Measurements from ENCODE around the gene CCDC152. TPM values are rescaled to one million over a fixed set of nuclear protein-coding genes. Genes with fewer than 3 reads are reported as not detected.

Gene CCDC152
- total and polyA plus RNA-seq, 2 of the 13 experiments (the other 11 are each of a cell fraction or from before 2014, with no cell fraction given): 0.20 to 0.36 TPM

- TF ChIP-seq CREB1 (IDR thresholded peaks at IDR 0.05) (no peak), CREB1 (CRISPR knock-in tag; IDR thresholded peaks at IDR 0.05) (peak; percentile 65), HMG20A (CRISPR knock-in tag; IDR thresholded peaks at IDR 0.05; ENCODE audit: borderline replicate concordance) (peak; percentile 85; the same call in 1 of the 2 replicates), SALL1 (CRISPR knock-in tag; IDR thresholded peaks at IDR 0.05) (peak; percentile 90), FOXK1 (CRISPR knock-in tag; IDR thresholded peaks at IDR 0.05; ENCODE audit: borderline replicate concordance, low read depth) (peak; percentile 34; the same call in 1 of the 2 replicates), ZNF652 (CRISPR knock-in tag; IDR thresholded peaks at IDR 0.05; ENCODE audit: borderline replicate concordance, low read depth) (peak; percentile 80), MEF2D (CRISPR knock-in tag; IDR thresholded peaks at IDR 0.05) (peak; percentile 53; the same call in 1 of the 2 replicates), ARNTL (CRISPR knock-in tag; IDR thresholded peaks at IDR 0.05) (0 out of 2 replicates have a peak, but pooled peaks have one; percentile 53), KLF6 (CRISPR knock-in tag; IDR thresholded peaks at IDR 0.05) (0 out of 2 replicates have a peak, but pooled peaks have one; percentile 14), PHF5A (CRISPR knock-in tag; IDR thresholded peaks at IDR 0.05; ENCODE audit: low read depth, unreplicated experiment) (peak; percentile 86), KMT2A (CRISPR knock-in tag; IDR thresholded peaks at IDR 0.05) (peak; percentile 74; the same call in 1 of the 2 replicates), ZNF292 (CRISPR knock-in tag; IDR thresholded peaks at IDR 0.05; ENCODE audit: borderline replicate concordance, low read depth) (no peak), KLF16 (CRISPR knock-in tag; IDR thresholded peaks at IDR 0.05) (peak in 1 of 2 experiments; percentile 68; a peak in 1 of 4 replicates), GMEB1 (CRISPR knock-in tag; IDR thresholded peaks at IDR 0.05; ENCODE audit: borderline replicate concordance) (peak; percentile 51; the same call in 1 of the 2 replicates), TFE3 (CRISPR knock-in tag; IDR thresholded peaks at IDR 0.05) (peak; percentile 76; the same call in 1 of the 2 replicates), ARNT2 (CRISPR knock-in tag; IDR thresholded peaks at IDR 0.05; ENCODE audit: low read depth) (no peak), ZNF317 (CRISPR knock-in tag; IDR thresholded peaks at IDR 0.05) (peak; percentile 50; the same call in 1 of the 2 replicates), FOXC1 (CRISPR knock-in tag; IDR thresholded peaks at IDR 0.05; ENCODE audit: borderline replicate concordance) (peak; percentile 73; the same call in 1 of the 2 replicates), ZNF772 (CRISPR knock-in tag; IDR thresholded peaks at IDR 0.05) (peak; percentile 29; the same call in 1 of the 2 replicates), ZEB1 (IDR thresholded peaks at IDR 0.05; ENCODE audit: insufficient replicate concordance, low read depth) (no peak), SIX4 (CRISPR knock-in tag; IDR thresholded peaks at IDR 0.05) (no peak), ZSCAN22 (CRISPR knock-in tag; IDR thresholded peaks at IDR 0.05) (no peak), POLR2AphosphoS5 (IDR thresholded peaks at IDR 0.05; ENCODE audit: low read depth, low read length) (peak; percentile 82)
- TF ChIP-seq, protein P1, sequence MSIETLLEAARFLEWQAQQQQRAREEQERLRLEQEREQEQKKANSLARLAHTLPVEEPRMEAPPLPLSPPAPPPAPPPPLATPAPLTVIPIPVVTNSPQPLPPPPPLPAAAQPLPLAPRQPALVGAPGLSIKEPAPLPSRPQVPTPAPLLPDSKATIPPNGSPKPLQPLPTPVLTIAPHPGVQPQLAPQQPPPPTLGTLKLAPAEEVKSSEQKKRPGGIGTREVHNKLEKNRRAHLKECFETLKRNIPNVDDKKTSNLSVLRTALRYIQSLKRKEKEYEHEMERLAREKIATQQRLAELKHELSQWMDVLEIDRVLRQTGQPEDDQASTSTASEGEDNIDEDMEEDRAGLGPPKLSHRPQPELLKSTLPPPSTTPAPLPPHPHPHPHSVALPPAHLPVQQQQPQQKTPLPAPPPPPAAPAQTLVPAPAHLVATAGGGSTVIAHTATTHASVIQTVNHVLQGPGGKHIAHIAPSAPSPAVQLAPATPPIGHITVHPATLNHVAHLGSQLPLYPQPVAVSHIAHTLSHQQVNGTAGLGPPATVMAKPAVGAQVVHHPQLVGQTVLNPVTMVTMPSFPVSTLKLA (IDR thresholded peaks at IDR 0.05): peak; percentile 86
- TF ChIP-seq, protein P2, sequence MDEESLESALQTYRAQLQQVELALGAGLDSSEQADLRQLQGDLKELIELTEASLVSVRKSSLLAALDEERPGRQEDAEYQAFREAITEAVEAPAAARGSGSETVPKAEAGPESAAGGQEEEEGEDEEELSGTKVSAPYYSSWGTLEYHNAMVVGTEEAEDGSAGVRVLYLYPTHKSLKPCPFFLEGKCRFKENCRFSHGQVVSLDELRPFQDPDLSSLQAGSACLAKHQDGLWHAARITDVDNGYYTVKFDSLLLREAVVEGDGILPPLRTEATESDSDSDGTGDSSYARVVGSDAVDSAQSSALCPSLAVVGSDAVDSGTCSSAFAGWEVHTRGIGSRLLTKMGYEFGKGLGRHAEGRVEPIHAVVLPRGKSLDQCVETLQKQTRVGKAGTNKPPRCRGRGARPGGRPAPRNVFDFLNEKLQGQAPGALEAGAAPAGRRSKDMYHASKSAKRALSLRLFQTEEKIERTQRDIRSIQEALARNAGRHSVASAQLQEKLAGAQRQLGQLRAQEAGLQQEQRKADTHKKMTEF (CRISPR knock-in tag; IDR thresholded peaks at IDR 0.05): peak; percentile 88
Measured at GRCh38 chr5:42824347-42824976, 67.8 kb downstream of the CCDC152 start (continued).

All from HepG2 (cell line).